HG02840 (cell line): ENCODE results near the gene HIBCH.
"Not testable (repeated sequence)": the region's sequence is repeated elsewhere in the genome, so short reads cannot be mapped to it uniquely, and the experiment has no call there.

ENCODE experiments used
- ATAC-seq: cut with Tn5 transposase; IDR thresholded peaks from one replicate; pipeline ENCODE4 v1.9.1; 2021; ENCODE audit warnings: mild to moderate bottlenecking, moderate library complexity, moderate number of reproducible peaks; ENCODE audit not compliant: unreplicated experiment, low FRiP score

HIBCH gene

GRCh38 chr2:190254063-190254850 lies 65.4 kb downstream of the HIBCH start:
- no peak for ATAC-seq

GRCh38 chr2:190250421-190250820 lies 69.2 kb downstream of the HIBCH start:
- ATAC-seq = no peak

GRCh38 chr2:190235551-190236075 lies 84.0 kb downstream of the HIBCH start:
- ATAC-seq = no peak

- ATAC-seq = no peak
Measured at GRCh38 chr2:190235101-190235500, 84.5 kb downstream of the HIBCH start.

- not testable (repeated sequence) for ATAC-seq
Measured at GRCh38 chr2:190223989-190224388, 95.6 kb downstream of the HIBCH start.

GRCh38 chr2:190222745-190223144 lies 96.9 kb downstream of the HIBCH start:
- not testable (repeated sequence) for ATAC-seq

GRCh38 chr2:190221429-190221828 lies 98.2 kb downstream of the HIBCH start:
- ATAC-seq = no peak

GRCh38 chr2:190219186-190219585 lies 100.4 kb downstream of the HIBCH start:
- ATAC-seq = no peak

GRCh38 chr2:190217616-190218015 lies 102.0 kb downstream of the HIBCH start:
- no peak for ATAC-seq

- ATAC-seq = no peak
Measured at GRCh38 chr2:190216829-190217228, 102.8 kb downstream of the HIBCH start.

- ATAC-seq = no peak
Measured at GRCh38 chr2:190215620-190216019, 104.0 kb downstream of the HIBCH start.

- no peak for ATAC-seq
Measured at GRCh38 chr2:190214426-190215194, 105.0 kb downstream of the HIBCH start.

GRCh38 chr2:190213441-190214335 lies 105.9 kb downstream of the HIBCH start:
- ATAC-seq = no peak

GRCh38 chr2:190210471-190210870 lies 109.2 kb downstream of the HIBCH start:
- ATAC-seq = no peak

- ATAC-seq = no peak
Measured at GRCh38 chr2:190209559-190209958, 110.1 kb downstream of the HIBCH start.

- no peak for ATAC-seq
Measured at GRCh38 chr2:190207930-190208329, 111.7 kb downstream of the HIBCH start.

- no peak for ATAC-seq
Measured at GRCh38 chr2:190205657-190206056, 114.0 kb downstream of the HIBCH start.

GRCh38 chr2:190202604-190203003 lies 117.0 kb downstream of the HIBCH start:
- ATAC-seq = no peak

- ATAC-seq = no peak
Measured at GRCh38 chr2:190202018-190202417, 117.6 kb downstream of the HIBCH start.

GRCh38 chr2:190200603-190201002 lies 119.0 kb downstream of the HIBCH start:
- no peak for ATAC-seq
